Stimulated activated CD4-positive, alpha-beta T cell treated with anti-CD3 and anti-CD28 coated beads, Interleukin-12 subunit alpha, Interleukin-12 subunit beta, amount 100 ng/mL, for 24 hours (primary cell): ENCODE measurements around the gene HEY2.
A peak's percentile ranks its signal among the peaks of the same experiment; 100 is the strongest.

Experiments
- DNase-seq, 2 experiments: peaks; one replicate each; pipeline ENCODE4 v3.0.0-alpha.2; 2020; ENCODE audit warnings: low read depth in 2 of 2

HEY2 gene

GRCh38 chr6:125743604-125744003, 5.8 kb upstream of the HEY2 start:
- DNase-seq = no peak

GRCh38 chr6:125745281-125746018, 4.0 kb upstream of the HEY2 start:
- no peak for DNase-seq

DNA sequence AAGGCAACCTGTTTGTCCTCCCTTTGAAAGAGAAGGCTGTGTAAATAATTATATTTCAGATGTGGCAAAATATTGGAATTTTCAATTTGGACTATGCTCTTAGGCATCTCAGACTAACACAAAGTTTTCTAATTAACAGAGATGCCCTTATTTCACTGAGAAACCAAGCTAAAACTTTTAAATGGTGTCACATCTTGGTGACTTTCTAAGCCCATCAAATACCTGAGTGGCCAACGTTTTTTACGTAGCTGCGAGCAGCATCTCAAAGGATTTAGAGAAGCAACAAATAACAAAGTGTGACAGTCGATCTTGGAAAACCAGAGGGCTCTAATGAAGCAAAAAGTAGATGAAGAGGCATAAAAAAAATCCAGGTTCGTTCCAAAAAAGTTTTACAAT, 3.4 kb upstream of the HEY2 start:
- DNase-seq = no peak

GRCh38 chr6:125746731-125747588, 2.5 kb upstream of the HEY2 start:
- DNase-seq = peak in 1 of 2 experiments; percentile 60

- DNase-seq = no peak
Observed at GRCh38 chr6:125747589-125748405, 1.6 kb upstream of the HEY2 start.

DNA sequence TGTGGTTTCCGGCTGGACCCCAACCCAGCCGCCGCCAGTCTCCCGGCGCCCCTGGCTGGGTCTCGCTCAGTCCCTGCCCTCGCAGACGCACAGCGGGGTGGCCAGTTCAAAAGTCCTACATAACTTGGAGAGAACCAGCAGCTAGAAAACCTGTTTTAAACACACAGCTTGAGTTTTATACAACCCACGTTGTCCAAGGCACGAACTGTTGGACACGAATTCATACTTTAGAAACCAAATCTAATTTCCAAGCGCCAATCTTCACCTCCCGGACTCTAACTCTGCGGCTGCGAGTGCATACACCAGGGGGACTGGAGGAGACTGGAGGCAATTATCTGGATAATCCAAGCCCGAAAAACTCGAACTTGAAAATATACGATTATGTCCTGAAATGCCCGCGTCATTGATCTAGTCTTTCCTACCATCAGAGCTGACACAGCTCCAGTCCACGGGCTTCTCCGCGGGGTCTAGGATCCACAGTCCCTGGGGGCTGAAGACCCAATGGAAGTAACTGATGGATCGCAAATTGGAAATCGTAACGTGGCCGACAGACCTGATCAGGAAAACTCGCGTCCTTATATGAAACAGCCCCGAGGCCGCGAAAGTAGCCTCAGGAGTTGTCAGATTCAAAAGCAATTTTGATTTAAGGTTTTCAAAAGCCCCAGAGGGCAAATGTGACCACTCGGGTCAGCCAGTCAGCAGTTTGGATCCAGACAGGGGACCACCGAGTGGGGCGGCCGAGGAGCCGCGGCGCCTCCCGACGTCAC, 843 bp upstream of the HEY2 start:
- DNase-seq = no peak

DNA sequence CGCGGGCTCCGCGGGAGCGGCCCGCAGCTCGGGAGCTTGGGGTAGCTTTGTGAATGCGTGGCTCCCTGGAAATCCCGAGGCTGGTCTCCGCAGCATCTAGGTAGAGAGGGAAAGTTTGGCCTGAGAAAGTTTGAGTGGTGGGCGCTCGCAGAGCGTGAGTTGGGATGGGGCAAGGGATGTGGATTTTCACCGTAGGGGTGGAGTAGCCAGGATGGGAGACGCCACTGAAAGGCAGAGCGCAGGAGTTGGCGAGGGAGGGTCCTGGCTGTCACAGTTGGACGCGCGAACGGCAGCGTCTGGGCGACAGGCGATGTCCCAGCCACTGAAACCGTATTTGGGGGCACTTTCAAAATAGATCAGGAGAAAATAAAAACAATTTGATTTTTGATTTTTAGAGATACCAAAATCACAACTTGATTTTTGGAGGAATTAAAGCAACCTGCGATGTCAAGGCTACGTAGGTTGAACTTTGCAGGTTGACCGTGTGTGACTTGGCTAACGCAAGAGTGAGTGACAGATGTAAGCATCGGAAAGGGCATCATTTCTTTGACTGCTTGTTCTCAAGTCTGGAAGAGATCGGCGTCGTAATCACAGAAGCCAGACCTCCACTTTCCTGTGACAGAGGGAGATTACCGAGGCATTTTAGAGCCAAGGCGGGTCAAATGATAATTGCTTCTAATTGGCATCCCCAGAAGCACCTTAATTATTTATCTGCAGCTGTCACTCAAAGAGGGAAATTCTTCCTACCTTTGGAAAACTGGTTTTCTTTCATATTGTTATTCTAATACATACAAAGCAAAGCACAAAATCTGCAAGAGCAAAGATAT, 646 bp downstream of the HEY2 start:
- peak in 1 of 2 experiments; percentile 3 for DNase-seq

DNA sequence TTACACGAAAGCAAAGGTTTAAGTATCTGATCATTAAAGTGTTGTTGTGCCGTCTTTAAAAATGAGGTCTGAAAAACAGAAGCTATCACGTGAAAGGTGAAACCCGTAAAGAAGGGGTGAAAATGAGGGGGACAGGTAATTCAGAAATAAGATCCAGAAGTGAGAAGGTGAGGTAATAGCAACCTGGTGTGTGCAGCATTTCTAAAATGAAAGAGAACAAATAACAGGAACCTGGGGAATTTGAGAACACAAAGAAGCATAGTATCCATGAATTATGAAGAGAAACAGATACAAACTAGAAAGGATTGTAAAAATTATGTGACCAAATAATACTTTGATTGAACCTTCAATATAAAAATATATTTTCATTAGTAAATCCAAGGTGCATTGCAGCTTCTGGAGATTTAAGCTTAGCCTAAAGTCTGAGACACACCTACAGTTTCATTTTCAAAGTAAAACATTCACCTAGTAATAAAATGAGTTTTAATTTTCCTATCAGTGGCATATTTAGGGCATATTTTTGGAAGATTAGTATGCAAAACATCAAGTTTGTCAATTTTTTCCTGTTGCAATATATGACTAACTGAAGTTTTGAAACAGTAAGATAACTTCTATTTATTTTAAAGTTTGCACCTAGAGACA, 1.4 kb downstream of the HEY2 start:
- DNase-seq = no peak

DNA sequence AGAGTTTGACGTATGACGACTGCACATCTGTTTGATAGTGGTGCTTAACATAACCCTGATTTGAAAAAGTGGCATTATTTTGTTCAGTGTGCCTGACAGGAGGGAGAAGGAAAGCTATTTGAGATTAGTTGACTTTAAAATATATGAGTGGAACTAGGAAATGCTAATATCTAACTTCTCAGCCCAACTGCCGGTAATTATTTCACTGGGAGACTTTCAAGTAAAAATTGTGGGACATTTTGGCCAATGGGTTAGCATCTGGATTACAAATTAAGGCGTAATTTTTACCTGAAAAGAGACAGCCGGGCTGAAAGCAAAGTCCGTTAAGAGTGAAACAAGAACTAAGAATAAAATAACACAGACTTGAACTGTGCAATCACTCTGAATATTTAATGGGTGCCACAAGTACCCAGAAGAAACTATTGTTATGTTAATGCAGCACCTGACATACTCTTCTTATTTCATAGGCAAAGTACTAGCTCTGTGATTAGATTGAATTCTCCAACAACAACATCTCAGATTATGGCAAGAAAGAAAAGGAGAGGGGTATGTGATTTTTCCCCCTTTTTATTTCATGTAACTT, 2.0 kb downstream of the HEY2 start:
- DNase-seq = no peak

DNA sequence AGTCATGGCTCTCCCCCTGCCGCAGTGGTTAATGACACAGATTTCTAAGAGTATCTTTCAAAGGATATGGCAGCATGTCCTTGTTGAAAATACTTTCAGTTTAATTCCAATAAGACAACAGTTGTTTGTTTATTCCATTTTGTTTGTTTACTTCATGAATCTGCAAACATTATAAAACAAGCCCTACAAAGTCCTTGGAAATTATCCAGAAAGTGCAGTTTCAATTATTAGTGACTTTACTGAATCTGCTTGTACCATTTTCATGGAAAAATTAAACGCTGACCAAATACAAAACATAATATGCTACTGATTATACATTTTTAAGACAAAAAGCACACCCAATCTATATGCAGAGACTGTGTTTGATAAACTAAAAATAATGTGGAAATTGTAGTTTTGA, 3.3 kb downstream of the HEY2 start:
- DNase-seq = no peak

GRCh38 chr6:125753218-125753936, 3.9 kb downstream of the HEY2 start:
- DNase-seq = no peak

GRCh38 chr6:125753937-125754259, 4.5 kb downstream of the HEY2 start:
- DNase-seq = no peak

DNA sequence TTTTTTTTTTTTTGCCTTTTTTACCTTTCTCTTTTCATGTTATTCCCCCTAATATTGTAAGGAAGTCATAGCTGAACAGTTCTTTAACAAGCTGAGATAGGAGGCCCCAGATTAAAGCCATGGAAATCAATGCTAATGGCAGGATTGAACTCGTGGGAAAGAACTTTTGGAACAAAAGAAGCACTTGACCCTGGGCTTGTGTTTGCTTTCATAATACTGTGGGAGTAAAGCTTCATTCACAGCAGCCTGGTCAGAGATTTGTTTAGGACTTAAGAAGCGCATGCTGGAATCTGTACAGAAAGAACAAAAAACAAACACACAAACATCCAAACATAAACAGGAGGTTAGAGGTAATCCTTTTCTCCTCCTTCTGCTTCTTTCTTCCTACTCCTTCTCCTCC, 5.1 kb downstream of the HEY2 start:
- no peak for DNase-seq

GRCh38 chr6:125759184-125759902, 9.9 kb downstream of the HEY2 start:
- DNase-seq = no peak

- DNase-seq = no peak
Observed at GRCh38 chr6:125759959-125760457, 10.6 kb downstream of the HEY2 start.

- DNase-seq = no peak
Observed at GRCh38 chr6:125764121-125764671, 14.8 kb downstream of the HEY2 start.

GRCh38 chr6:125765944-125766343, 16.5 kb downstream of the HEY2 start:
- DNase-seq = no peak

- DNase-seq = no peak
Observed at GRCh38 chr6:125766641-125767040, 17.2 kb downstream of the HEY2 start.
